CD14-positive monocyte (primary cell): ENCODE measurements around the gene CIB4. TPM values are rescaled to one million over a fixed set of nuclear protein-coding genes. Genes with fewer than 3 reads are reported as not detected.

Source experiments
- DNase-seq, 3 donors: peaks; one replicate each; pipeline ENCODE4 v3.0.0-alpha.2; 2011 to 2022
- H2AFZ ChIP-seq: 2 replicates; pipeline ENCODE4 v1.6.0; 2012; ENCODE audit warnings: mild to moderate bottlenecking, low read depth, low read length, inconsistent platforms; ENCODE audit not compliant: insufficient read depth, poor library complexity, severe bottlenecking
- H3K27ac ChIP-seq, 2 donors: 1 replicate in 1 of 2; 2 replicates in 1 of 2; pipeline ENCODE4 v1.5.1; 2012 to 2013; ENCODE audit warnings: low read length in 2 of 2, control low read depth in 1 of 2, inconsistent platforms in 1 of 2, low read depth in 1 of 2, mild to moderate bottlenecking in 1 of 2
- H3K27me3 ChIP-seq, 2 donors: one replicate each; pipeline versions ENCODE4 v1.6.0 to v1.6.1; 2011 to 2013; ENCODE audit warnings: low read length in 2 of 2; ENCODE audit not compliant: control insufficient read depth in 2 of 2, insufficient read depth in 2 of 2
- H3K36me3 ChIP-seq, 2 donors: replicated peaks in 1 of 2; 1 replicate in 1 of 2; 2 replicates in 1 of 2; pipeline versions ENCODE4 v1.5.1 to v1.6.1; 2012 to 2013; ENCODE audit warnings: low read length in 2 of 2, control low read depth in 1 of 2, inconsistent platforms in 1 of 2, mild to moderate bottlenecking in 1 of 2; ENCODE audit not compliant: insufficient read depth in 2 of 2, control insufficient read depth in 1 of 2
- H3K4me1 ChIP-seq, 2 donors: 1 replicate in 1 of 2; 2 replicates in 1 of 2; pipeline versions ENCODE4 v1.5.1 to v1.6.1; 2012 to 2013; ENCODE audit warnings: low read length in 2 of 2, control low read depth in 1 of 2, inconsistent platforms in 1 of 2, mild to moderate bottlenecking in 1 of 2, moderate library complexity in 1 of 2; ENCODE audit not compliant: insufficient read depth in 2 of 2, control insufficient read depth in 1 of 2
- H3K4me2 ChIP-seq: replicated peaks from 2 replicates; pipeline ENCODE3; 2012; ENCODE audit warnings: low read length, moderate library complexity, mild to moderate bottlenecking; ENCODE audit not compliant: poor library complexity, severe bottlenecking; ENCODE audit errors: extremely low read depth
- H3K4me3 ChIP-seq, 3 experiments: fragments of 200-600 bp in 1 of 3; sonication (generic) in 1 of 3; replicated peaks in 1 of 3; 1 replicate in 2 of 3; 2 replicates in 1 of 3; pipeline ENCODE4 v1.5.1; 2011 to 2013; ENCODE audit warnings: low read length in 3 of 3, mild to moderate bottlenecking in 3 of 3, control low read depth in 2 of 3, low read depth in 2 of 3, inconsistent platforms in 1 of 3, moderate library complexity in 1 of 3
- H3K79me2 ChIP-seq: 2 replicates; pipeline ENCODE4 v1.6.0; 2012; ENCODE audit warnings: mild to moderate bottlenecking, control low read depth, inconsistent platforms, low read length, moderate library complexity; ENCODE audit not compliant: insufficient read depth
- H3K9ac ChIP-seq: 2 replicates; pipeline ENCODE4 v1.6.0; 2017; ENCODE audit warnings: low read length, mild to moderate bottlenecking; ENCODE audit not compliant: insufficient read depth, poor library complexity, severe bottlenecking
- H3K9me3 ChIP-seq, 2 donors: replicated peaks in 1 of 2; 1 replicate in 1 of 2; 2 replicates in 1 of 2; pipeline versions ENCODE4 v1.5.1 to v1.6.1; 2012 to 2013; ENCODE audit warnings: low read length in 2 of 2, control low read depth in 1 of 2; ENCODE audit not compliant: control insufficient read depth in 1 of 2, insufficient read depth in 1 of 2
- H4K20me1 ChIP-seq: 2 replicates; pipeline ENCODE4 v1.6.0; 2012; ENCODE audit warnings: mild to moderate bottlenecking, low read length, control low read depth, moderate library complexity; ENCODE audit not compliant: insufficient read depth
- H3K27ac Mint-ChIP-seq, 7 donors: one replicate each; pipeline ENCODE4 v1.8.0; 2020; ENCODE audit warnings: mild to moderate bottlenecking in 7 of 7, mixed read lengths in 7 of 7, moderate library complexity in 6 of 7, inconsistent platforms in 2 of 7
- H3K27me3 Mint-ChIP-seq, 3 donors: one replicate each; pipeline ENCODE4 v1.8.0; 2021 to 2022; ENCODE audit warnings: low read depth in 3 of 3, mild to moderate bottlenecking in 3 of 3, mixed read lengths in 3 of 3, moderate library complexity in 3 of 3, inconsistent platforms in 1 of 3
- H3K36me3 Mint-ChIP-seq, 2 donors: one replicate each; pipeline ENCODE4 v1.8.0; 2020; ENCODE audit warnings: mixed read lengths in 2 of 2, inconsistent platforms in 1 of 2, mild to moderate bottlenecking in 1 of 2
- H3K4me1 Mint-ChIP-seq: one replicate; pipeline ENCODE4 v1.8.0; 2020; ENCODE audit warnings: mild to moderate bottlenecking, mixed read lengths
- H3K4me3 Mint-ChIP-seq, 2 donors: one replicate each; pipeline ENCODE4 v1.8.0; 2020; ENCODE audit warnings: mild to moderate bottlenecking in 2 of 2, mixed read lengths in 2 of 2, moderate library complexity in 1 of 2
- H3K9me3 Mint-ChIP-seq, 7 donors: one replicate each; pipeline ENCODE4 v1.8.0; 2020 to 2022; ENCODE audit warnings: mixed read lengths in 7 of 7, mild to moderate bottlenecking in 6 of 7, moderate library complexity in 6 of 7, inconsistent platforms in 2 of 7
- CTCF ChIP-seq: fragments of 200-600 bp; IDR thresholded peaks from one replicate; pipeline ENCODE4 v1.8.0; 2022; ENCODE audit warnings: antibody characterized with exemption, mild to moderate bottlenecking
- WGBS: methylation state at CpG from one replicate; pipeline ENCODE4 v1.1.5; 2013; ENCODE audit warnings: missing lambda C conversion rate; ENCODE audit not compliant: insufficient coverage; 5-methylcytosine and 5-hydroxymethylcytosine counted together
- intact Hi-C, 2 donors: fragments of 100-400 bp; cut with micrococcal nuclease; formaldehyde crosslinking; loops; one replicate each; pipeline versions ENCODE4 v1.15.0 to v1.15.1; 2023
- polyA plus RNA-seq, 3 donors: library from polyadenylated mRNA; depleted of rRNA in 1 of 3; unstranded in 2 of 3; stranded (reverse) in 1 of 3; fragments of 300-500 nt in 2 of 3; fragments of >200 nt in 1 of 3; fragmentation: Illumina TruSeq in 2 of 3; gene quantifications; 1 replicate in 2 of 3; 2 replicates in 1 of 3; pipeline ENCODE4 v1.2.3, GENCODE V29; 2012 to 2021

The CIB4 gene
- polyA plus RNA-seq, 3 donors = not detected

- Histone ChIP-seq H3K27me3 (peaks cover 0 to 5% of the 10 kb centered on the region in 2 donors), H3K9me3 (no peaks in the 10 kb centered on the region), H3K36me3 (no peaks in the 10 kb centered on the region), H3K27ac (no peak overlapping the region), H3K4me1 (peaks cover 4% of the 10 kb centered on the region in 2 donors), H4K20me1 (no peaks in the 10 kb centered on the region), H3K9ac (no peak overlapping the region), H2AFZ (no peak overlapping the region), H3K4me2 (no peak overlapping the region), H3K79me2 (no peaks in the 10 kb centered on the region), H3K4me3 (no peak overlapping the region)
- TF ChIP-seq CTCF = no peak
- Mint-ChIP-seq H3K27me3 (peaks cover 9 to 15% (median 12%) of the 10 kb centered on the region in 3 donors), H3K36me3 (no peaks in the 10 kb centered on the region), H3K4me1 (peaks cover 9% of the 10 kb centered on the region), H3K4me3 (no peak overlapping the region), H3K9me3 (no peaks in the 10 kb centered on the region), H3K27ac (no peak overlapping the region)
- DNase-seq = no peak
- intact Hi-C loops = no loop called here
- WGBS = 100% methylated on average over 1 of the region's 9 CpGs
Measured at GRCh38 chr2:26637811-26638310, 3.3 kb downstream of the CIB4 start.

- H3K4me2 ChIP-seq = no peak overlapping the region
- no peaks in the 10 kb centered on the region for H3K36me3 ChIP-seq
- H3K27me3 Mint-ChIP-seq = peaks cover 9 to 11% (median 10%) of the 10 kb centered on the region in 3 donors
- no peak overlapping the region for H3K9ac ChIP-seq
- no peak overlapping the region for H3K4me3 Mint-ChIP-seq
- H4K20me1 ChIP-seq = no peaks in the 10 kb centered on the region
- H2AFZ ChIP-seq = no peak overlapping the region
- no peaks in the 10 kb centered on the region for H3K36me3 Mint-ChIP-seq
- H3K79me2 ChIP-seq = no peaks in the 10 kb centered on the region
- H3K4me1 Mint-ChIP-seq = peaks cover 9% of the 10 kb centered on the region
- H3K27me3 ChIP-seq = peaks cover 0 to 3% of the 10 kb centered on the region in 2 donors
- no peaks in the 10 kb centered on the region for H3K9me3 Mint-ChIP-seq
- intact Hi-C loops = no loop called here
- WGBS = 94% methylated on average over 3 of the region's 6 CpGs
- no peak overlapping the region for H3K4me3 ChIP-seq
- TF ChIP-seq CTCF = no peak
- H3K9me3 ChIP-seq = no peaks in the 10 kb centered on the region
- H3K27ac ChIP-seq = no peak overlapping the region
- DNase-seq = no peak
- H3K4me1 ChIP-seq = peaks cover 4% of the 10 kb centered on the region in 2 donors
- no peak overlapping the region for H3K27ac Mint-ChIP-seq
Measured at GRCh38 chr2:26636935-26637334, 4.2 kb downstream of the CIB4 start.
